SK-N-SH (cell line): ENCODE data around the gene SPATA12. TPM values are rescaled to one million over a fixed set of nuclear protein-coding genes. Genes with fewer than 3 reads are reported as not detected.

Experiments
- CTCF ChIA-PET: fragments of 300-600, 350-600 bp; formaldehyde crosslinking; extraction: SDS; loops from one replicate; lab custom pipeline; 2021; lab: Yijun Ruan, JAX
- POLR2A ChIA-PET: fragments of 350-600 bp; sonication (Branson Sonifier 250); formaldehyde crosslinking; extraction: SDS; loops from one replicate; lab custom pipeline; 2020; ENCODE audit warnings: antibody characterized with exemption, inconsistent platforms; lab: Yijun Ruan, JAX
- DNase-seq: peaks from one replicate; pipeline ENCODE4 v3.0.0; 2012
- H2AFZ ChIP-seq: fragments of 200-600 bp; sonication (generic); 2 replicates; pipeline ENCODE4 v1.8.1; 2016; ENCODE audit warnings: antibody characterized with exemption, mild to moderate bottlenecking, low read depth
- H3F3A ChIP-seq: fragments of 200-600 bp; sonication (generic); replicated peaks from 2 replicates; pipeline ENCODE3; 2016; ENCODE audit warnings: antibody characterized with exemption, mild to moderate bottlenecking; ENCODE audit not compliant: insufficient read depth
- H3K27ac ChIP-seq, 2 experiments: fragments of 200-500 bp in 1 of 2; fragments of 200-600 bp in 1 of 2; sonication (Bioruptor generic) in 1 of 2; sonication (generic), shearing (Covaris generic) in 1 of 2; 2 replicates each; pipeline versions ENCODE4 v1.5.1 to v1.6.1; 2014 to 2016; ENCODE audit warnings: low read depth in 2 of 2, inconsistent platforms in 1 of 2, low read length in 1 of 2, mild to moderate bottlenecking in 1 of 2, mixed read lengths in 1 of 2
- H3K27me3 ChIP-seq: fragments of 200-600 bp; sonication (generic), shearing (Covaris generic); 2 replicates; pipeline ENCODE4 v1.6.1; 2016; ENCODE audit warnings: mixed run types; ENCODE audit not compliant: insufficient read depth
- H3K36me3 ChIP-seq, 2 experiments: fragments of 200-500 bp in 1 of 2; fragments of 200-600 bp in 1 of 2; sonication (Bioruptor generic) in 1 of 2; sonication (generic) in 1 of 2; replicated peaks in 1 of 2; 2 replicates each; pipeline versions ENCODE3 to v1.5.1; 2014 to 2016; ENCODE audit warnings: low read length in 1 of 2, mild to moderate bottlenecking in 1 of 2; ENCODE audit not compliant: insufficient read depth in 2 of 2, control insufficient read depth in 1 of 2
- H3K4me1 ChIP-seq, 2 experiments: fragments of 200-500 bp in 1 of 2; fragments of 200-600 bp in 1 of 2; sonication (Bioruptor generic) in 1 of 2; sonication (generic), shearing (Covaris generic) in 1 of 2; 2 replicates each; pipeline versions ENCODE4 v1.5.1 to v1.6.1; 2014 to 2016; ENCODE audit warnings: low read depth in 1 of 2, low read length in 1 of 2, mixed run types in 1 of 2; ENCODE audit not compliant: insufficient read depth in 2 of 2, control insufficient read depth in 1 of 2
- H3K4me2 ChIP-seq: fragments of 200-600 bp; sonication (generic), shearing (Covaris generic); 2 replicates; pipeline ENCODE4 v1.6.1; 2017; ENCODE audit warnings: mixed run types
- H3K4me3 ChIP-seq, 2 experiments: fragments of 200-500 bp in 1 of 2; fragments of 200-600 bp in 1 of 2; sonication (Bioruptor generic) in 1 of 2; sonication (generic), shearing (Covaris generic) in 1 of 2; 2 replicates each; pipeline versions ENCODE4 v1.5.1 to v1.8.1; 2014 to 2016; ENCODE audit warnings: low read depth in 2 of 2, inconsistent platforms in 1 of 2, low read length in 1 of 2, mild to moderate bottlenecking in 1 of 2, mixed read lengths in 1 of 2, moderate library complexity in 1 of 2
- H3K79me2 ChIP-seq: fragments of 200-600 bp; sonication (generic); 2 replicates; pipeline ENCODE4 v1.8.1; 2017; ENCODE audit warnings: mild to moderate bottlenecking; ENCODE audit not compliant: insufficient read depth
- H3K9ac ChIP-seq: fragments of 200-600 bp; sonication (generic); 2 replicates; pipeline ENCODE4 v1.6.1; 2017; ENCODE audit warnings: mixed run types
- H3K9me2 ChIP-seq: fragments of 200-600 bp; sonication (generic); 2 replicates; pipeline ENCODE4 v1.6.1; 2017; ENCODE audit warnings: mixed run types
- H3K9me3 ChIP-seq: fragments of 200-600 bp; sonication (generic); 2 replicates; pipeline ENCODE4 v1.6.1; 2017; ENCODE audit warnings: mixed run types, mild to moderate bottlenecking, moderate library complexity
- H4K20me1 ChIP-seq: fragments of 200-600 bp; sonication (generic); 2 replicates; pipeline ENCODE4 v1.6.1; 2017; ENCODE audit warnings: mild to moderate bottlenecking, mixed run types; ENCODE audit not compliant: insufficient read depth
- CHD2 ChIP-seq: fragments of 150-350 bp; IDR thresholded peaks from 2 replicates; pipeline ENCODE4 v1.6.1; 2018; ENCODE audit warnings: low read length; ENCODE audit not compliant: partially characterized antibody
- ELF1 ChIP-seq: IDR thresholded peaks from 2 replicates; pipeline ENCODE4 v1.4.0; 2012
- EP300 ChIP-seq, 2 experiments: IDR thresholded peaks; 2 replicates each; pipeline versions ENCODE4 v1.4.0 to v1.6.1; 2012; ENCODE audit warnings: borderline replicate concordance in 1 of 2, low read depth in 1 of 2, low read length in 1 of 2
- FOSL2 ChIP-seq: IDR thresholded peaks from 2 replicates; pipeline ENCODE4 v1.4.0; 2012; ENCODE audit warnings: low read depth, mild to moderate bottlenecking, moderate library complexity, borderline replicate concordance
- GABPA ChIP-seq: IDR thresholded peaks from 2 replicates; pipeline ENCODE4 v1.4.0; 2012; ENCODE audit warnings: low read depth, mild to moderate bottlenecking
- IRF3 ChIP-seq: fragments of 150-350 bp; IDR thresholded peaks from 2 replicates; pipeline ENCODE4 v1.6.1; 2016; ENCODE audit warnings: mild to moderate bottlenecking, low read depth, low read length
- JUND ChIP-seq: IDR thresholded peaks from 2 replicates; pipeline ENCODE4 v1.4.0; 2012
- MAX ChIP-seq: IDR thresholded peaks from 2 replicates; pipeline ENCODE4 v1.4.0; 2012; ENCODE audit warnings: low read depth
- PBX3 ChIP-seq: IDR thresholded peaks from 2 replicates; pipeline ENCODE4; 2012
- RCOR1 ChIP-seq: fragments of 150-350 bp; IDR thresholded peaks from 2 replicates; pipeline ENCODE4 v1.6.1; 2017; ENCODE audit warnings: antibody characterized with exemption, low read length
- SIN3A ChIP-seq: IDR thresholded peaks from 2 replicates; pipeline ENCODE4 v1.6.1; 2012; ENCODE audit warnings: low read depth, mild to moderate bottlenecking, low read length, moderate library complexity, borderline replicate concordance
- SMC3 ChIP-seq: IDR thresholded peaks from 2 replicates; pipeline ENCODE4 v1.6.1; 2012; ENCODE audit warnings: low read depth, low read length, improper control_type of control experiment
- TAF1 ChIP-seq: IDR thresholded peaks from 2 replicates; pipeline ENCODE4 v1.6.1; 2012; ENCODE audit warnings: low read depth, mild to moderate bottlenecking, low read length, moderate library complexity, borderline replicate concordance
- TCF12 ChIP-seq: IDR thresholded peaks from 2 replicates; pipeline ENCODE4 v1.4.0; 2012
- WGBS: methylation state at CpG from one replicate; pipeline ENCODE4 v1.1.6; 2017; ENCODE audit warnings: low lambda C conversion rate; 5-methylcytosine and 5-hydroxymethylcytosine counted together
- polyA plus RNA-seq, 3 experiments: library from polyadenylated mRNA; depleted of rRNA; stranded (reverse); fragments of >200 nt; gene quantifications; 2 replicates each; pipeline ENCODE4 v1.2.3, GENCODE V29; 2012
- TF ChIP-seq, protein P1 (sequence below): fragments of 200-600 bp; sonication (generic); IDR thresholded peaks from 2 replicates; pipeline ENCODE4 v1.6.1; 2017; ENCODE audit warnings: antibody characterized with exemption, mild to moderate bottlenecking, moderate library complexity
- TF ChIP-seq, protein P2 (sequence below): IDR thresholded peaks from 2 replicates; pipeline ENCODE4 v1.6.1; 2012; ENCODE audit warnings: mild to moderate bottlenecking, low read depth, low read length, moderate library complexity

SPATA12 gene
- polyA plus RNA-seq, 1 of the 3 experiments (the other 2 are of a cell fraction) = 0.33 TPM

GRCh38 chr3:57052662-57053061, 7.8 kb upstream of the SPATA12 start:
- no peak for TF ChIP-seq GABPA
- TF ChIP-seq SIN3A = no peak
- no peak for TF ChIP-seq ELF1
- Histone ChIP-seq H3K9me3 (no peaks in the 10 kb centered on the region), H3K79me2 (no peaks in the 10 kb centered on the region), H2AFZ (no peak overlapping the region), H3K4me1 (peaks cover 0 to 2% of the 10 kb centered on the region in 2 experiments; a peak in 1 of 4 replicates), H3K36me3 (no peaks in the 10 kb centered on the region), H3K9me2 (no peaks in the 10 kb centered on the region), H3K4me3 (no peak overlapping the region), H3K9ac (no peak overlapping the region), H4K20me1 (no peaks in the 10 kb centered on the region), H3K4me2 (no peak overlapping the region), H3F3A (peaks cover 2% of the 10 kb centered on the region), H3K27me3 (no peaks in the 10 kb centered on the region), H3K27ac (no peak overlapping the region)
- WGBS = 84% methylated on average over 5 of the region's 5 CpGs
- DNase-seq = no peak
- ChIA-PET POLR2A (no interaction called here), CTCF (no interaction called here)

GRCh38 chr3:57053122-57053521, 7.3 kb upstream of the SPATA12 start:
- POLR2A ChIA-PET = no interaction called here
- 94% methylated on average over 6 of the region's 6 CpGs for WGBS
- CTCF ChIA-PET = no interaction called here

GRCh38 chr3:57057351-57057750, 3.1 kb upstream of the SPATA12 start:
- Histone ChIP-seq H3K9me3 (no peaks in the 10 kb centered on the region), H3K27ac (no peak overlapping the region), H2AFZ (no peak overlapping the region), H3K4me2 (no peak overlapping the region), H3K9ac (no peak overlapping the region), H3K4me3 (no peak overlapping the region), H3K9me2 (no peaks in the 10 kb centered on the region), H3K27me3 (no peaks in the 10 kb centered on the region), H3F3A (peaks cover 6% of the 10 kb centered on the region), H3K4me1 (no peaks in the 10 kb centered on the region; a peak in 1 of 4 replicates), H4K20me1 (no peaks in the 10 kb centered on the region), H3K79me2 (no peaks in the 10 kb centered on the region), H3K36me3 (no peaks in the 10 kb centered on the region)
- 83% methylated on average over 6 of the region's 6 CpGs for WGBS
- POLR2A ChIA-PET = no interaction called here
- DNase-seq = no peak
- CTCF ChIA-PET = no interaction called here
- TF ChIP-seq IRF3 (no peak), GABPA (no peak), FOSL2 (no peak), TCF12 (no peak), JUND (no peak), CHD2 (no peak), PBX3 (no peak), TAF1 (no peak), MAX (no peak), EP300 (IDR thresholded peaks at IDR 0.05; ENCODE audit: borderline replicate concordance in 1 of 2, low read depth in 1 of 2, low read length in 1 of 2) (no peak), SIN3A (no peak)
- TF ChIP-seq, protein P1, sequence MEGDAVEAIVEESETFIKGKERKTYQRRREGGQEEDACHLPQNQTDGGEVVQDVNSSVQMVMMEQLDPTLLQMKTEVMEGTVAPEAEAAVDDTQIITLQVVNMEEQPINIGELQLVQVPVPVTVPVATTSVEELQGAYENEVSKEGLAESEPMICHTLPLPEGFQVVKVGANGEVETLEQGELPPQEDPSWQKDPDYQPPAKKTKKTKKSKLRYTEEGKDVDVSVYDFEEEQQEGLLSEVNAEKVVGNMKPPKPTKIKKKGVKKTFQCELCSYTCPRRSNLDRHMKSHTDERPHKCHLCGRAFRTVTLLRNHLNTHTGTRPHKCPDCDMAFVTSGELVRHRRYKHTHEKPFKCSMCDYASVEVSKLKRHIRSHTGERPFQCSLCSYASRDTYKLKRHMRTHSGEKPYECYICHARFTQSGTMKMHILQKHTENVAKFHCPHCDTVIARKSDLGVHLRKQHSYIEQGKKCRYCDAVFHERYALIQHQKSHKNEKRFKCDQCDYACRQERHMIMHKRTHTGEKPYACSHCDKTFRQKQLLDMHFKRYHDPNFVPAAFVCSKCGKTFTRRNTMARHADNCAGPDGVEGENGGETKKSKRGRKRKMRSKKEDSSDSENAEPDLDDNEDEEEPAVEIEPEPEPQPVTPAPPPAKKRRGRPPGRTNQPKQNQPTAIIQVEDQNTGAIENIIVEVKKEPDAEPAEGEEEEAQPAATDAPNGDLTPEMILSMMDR = no peak
- TF ChIP-seq, protein P2, sequence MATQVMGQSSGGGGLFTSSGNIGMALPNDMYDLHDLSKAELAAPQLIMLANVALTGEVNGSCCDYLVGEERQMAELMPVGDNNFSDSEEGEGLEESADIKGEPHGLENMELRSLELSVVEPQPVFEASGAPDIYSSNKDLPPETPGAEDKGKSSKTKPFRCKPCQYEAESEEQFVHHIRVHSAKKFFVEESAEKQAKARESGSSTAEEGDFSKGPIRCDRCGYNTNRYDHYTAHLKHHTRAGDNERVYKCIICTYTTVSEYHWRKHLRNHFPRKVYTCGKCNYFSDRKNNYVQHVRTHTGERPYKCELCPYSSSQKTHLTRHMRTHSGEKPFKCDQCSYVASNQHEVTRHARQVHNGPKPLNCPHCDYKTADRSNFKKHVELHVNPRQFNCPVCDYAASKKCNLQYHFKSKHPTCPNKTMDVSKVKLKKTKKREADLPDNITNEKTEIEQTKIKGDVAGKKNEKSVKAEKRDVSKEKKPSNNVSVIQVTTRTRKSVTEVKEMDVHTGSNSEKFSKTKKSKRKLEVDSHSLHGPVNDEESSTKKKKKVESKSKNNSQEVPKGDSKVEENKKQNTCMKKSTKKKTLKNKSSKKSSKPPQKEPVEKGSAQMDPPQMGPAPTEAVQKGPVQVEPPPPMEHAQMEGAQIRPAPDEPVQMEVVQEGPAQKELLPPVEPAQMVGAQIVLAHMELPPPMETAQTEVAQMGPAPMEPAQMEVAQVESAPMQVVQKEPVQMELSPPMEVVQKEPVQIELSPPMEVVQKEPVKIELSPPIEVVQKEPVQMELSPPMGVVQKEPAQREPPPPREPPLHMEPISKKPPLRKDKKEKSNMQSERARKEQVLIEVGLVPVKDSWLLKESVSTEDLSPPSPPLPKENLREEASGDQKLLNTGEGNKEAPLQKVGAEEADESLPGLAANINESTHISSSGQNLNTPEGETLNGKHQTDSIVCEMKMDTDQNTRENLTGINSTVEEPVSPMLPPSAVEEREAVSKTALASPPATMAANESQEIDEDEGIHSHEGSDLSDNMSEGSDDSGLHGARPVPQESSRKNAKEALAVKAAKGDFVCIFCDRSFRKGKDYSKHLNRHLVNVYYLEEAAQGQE = no peak

More at GRCh38 chr3:57053122-57053521, 7.3 kb upstream of the SPATA12 start:
- H3K79me2 ChIP-seq = no peaks in the 10 kb centered on the region
- H3F3A ChIP-seq = peaks cover 2% of the 10 kb centered on the region
- no peak overlapping the region for H3K4me2 ChIP-seq
- H3K27ac ChIP-seq = no peak overlapping the region
- DNase-seq = no peak
- H4K20me1 ChIP-seq = no peaks in the 10 kb centered on the region
- TF ChIP-seq SMC3 (no peak), RCOR1 (no peak)
- no peaks in the 10 kb centered on the region for H3K27me3 ChIP-seq
- H3K4me1 ChIP-seq = no peaks in the 10 kb centered on the region; a peak in 1 of 4 replicates
- H3K9me2 ChIP-seq = no peaks in the 10 kb centered on the region
- H2AFZ ChIP-seq = no peak overlapping the region
- no peaks in the 10 kb centered on the region for H3K9me3 ChIP-seq
- no peak overlapping the region for H3K9ac ChIP-seq
- no peak overlapping the region for H3K4me3 ChIP-seq
- H3K36me3 ChIP-seq = no peaks in the 10 kb centered on the region
